H1 (cell line): ENCODE measurements around the gene NEDD9. TPM values are rescaled to one million over a fixed set of nuclear protein-coding genes. Genes with fewer than 3 reads are reported as not detected.

Experiments used
- BACH1 ChIP-seq: IDR thresholded peaks from 2 replicates; pipeline ENCODE4 v1.6.1; 2012; ENCODE audit warnings: low read length, improper control_type of control experiment
- CBX5 ChIP-seq: fragments of 300-800, 300-1000 bp; sonication (generic); IDR thresholded peaks from 2 replicates; pipeline ENCODE4 v1.7.1; 2016; ENCODE audit warnings: antibody characterized with exemption, low read length, low read depth
- E2F6 ChIP-seq: IDR thresholded peaks from 2 replicates; pipeline ENCODE4 v1.6.1; 2012; ENCODE audit warnings: inconsistent platforms
- HDAC2 ChIP-seq, 2 experiments: fragments of 300-600 bp in 1 of 2; sonication (generic) in 1 of 2; IDR thresholded peaks; 2 replicates each; pipeline ENCODE4 v1.6.1; 2011 to 2012; ENCODE audit warnings: low read depth in 2 of 2, low read length in 2 of 2, mild to moderate bottlenecking in 2 of 2, moderate library complexity in 2 of 2, borderline replicate concordance in 1 of 2, inconsistent platforms in 1 of 2
- KDM5A ChIP-seq: fragments of 200-600 bp; IDR thresholded peaks from 2 replicates; pipeline ENCODE4 v1.7.1; 2012; ENCODE audit warnings: mild to moderate bottlenecking, low read length, inconsistent platforms, mixed read lengths
- NANOG ChIP-seq: IDR thresholded peaks from 2 replicates; pipeline ENCODE4 v1.6.1; 2011; ENCODE audit warnings: low read length, low read depth, mild to moderate bottlenecking, inconsistent platforms; ENCODE audit not compliant: insufficient read depth, poor library complexity, severe bottlenecking
- RNF2 ChIP-seq: fragments of 200-900, 300-1000 bp; sonication (generic); IDR thresholded peaks from 2 replicates; pipeline ENCODE4 v1.7.1; 2016; ENCODE audit warnings: borderline replicate concordance, low read depth, mild to moderate bottlenecking, antibody characterized with exemption, low read length; ENCODE audit not compliant: poor library complexity, severe bottlenecking; ENCODE audit errors: missing control alignments
- polyA plus RNA-seq, 7 experiments: library from polyadenylated mRNA; depleted of rRNA in 3 of 7; stranded (reverse) in 5 of 7; unstranded in 2 of 7; fragments of >200 nt in 5 of 7; fragments of 200-250 nt in 2 of 7; gene quantifications; 1 replicate in 5 of 7; 2 replicates in 1 of 7; 4 replicates in 1 of 7; pipeline versions ENCODE4 v1.2.1 to v1.2.3, GENCODE V29; 2011 to 2013; ENCODE audit warnings: missing spikeins in 2 of 7, mixed read lengths in 2 of 7
- total RNA-seq: library from RNA; stranded (reverse); fragmentation: NEBNext Ultra II Directional; extraction: Animal tissue kit (Norgen Biotek cat#: 25700); gene quantifications from 2 replicates; pipeline ENCODE4 v1.2.1, GENCODE V29; 2021

Gene NEDD9
- total and polyA plus RNA-seq, 2 of the 8 experiments (the other 6 are each of a cell fraction or from before 2014, with no cell fraction given) = 3.6 to 12.0 TPM

DNA sequence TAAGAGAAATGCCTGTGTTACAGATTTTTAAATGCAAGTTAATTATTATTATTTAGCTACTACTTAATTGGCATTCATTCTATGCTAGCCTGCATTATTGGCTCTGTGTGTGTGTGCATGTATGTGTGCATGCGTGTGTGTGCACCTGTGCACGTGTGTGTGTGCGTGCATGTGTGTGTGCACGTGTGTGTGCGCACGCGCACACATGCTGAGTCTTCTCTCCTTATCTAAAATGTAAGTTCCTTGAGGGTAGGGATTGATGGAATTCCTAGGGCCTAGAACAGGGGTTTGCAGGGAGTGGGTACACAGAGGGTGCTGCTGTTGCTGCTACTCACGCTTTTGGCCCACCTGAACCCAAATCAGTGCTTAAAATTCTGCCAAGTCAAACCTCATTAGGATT is 43.8 kb upstream of the NEDD9 start (continued):
- TF ChIP-seq CBX5 (no peak), KDM5A (no peak), NANOG (no peak), HDAC2 (IDR thresholded peaks at IDR 0.05; ENCODE audit: borderline replicate concordance in 1 of 2, low read depth in 2 of 2, low read length in 2 of 2) (no peak), RNF2 (no peak), BACH1 (no peak), E2F6 (no peak)
- TF ChIP-seq, all 59 proteins: peak for 0
